Measurements from ENCODE around the gene ALAS1.
"Not testable (repeated sequence)": the region's sequence is repeated elsewhere in the genome, so short reads cannot be mapped to it uniquely, and the experiment has no call there.

The ALAS1 gene

GRCh38 chr3:52176951-52177700, 20.8 kb upstream of the ALAS1 start:
- no peak for DNase-seq (ENCODE audit: low spot score)

- no peak for DNase-seq (ENCODE audit: low spot score)
These were observed 20.3 kb upstream of the ALAS1 start for GRCh38 chr3:52177701-52178042.

- DNase-seq (ENCODE audit: low spot score), result not testable (repeated sequence)
These were observed 19.8 kb upstream of the ALAS1 start for GRCh38 chr3:52178126-52178525.

GRCh38 chr3:52178537-52178936, 19.4 kb upstream of the ALAS1 start:
- no peak for DNase-seq (ENCODE audit: low spot score)

- no peak for DNase-seq (ENCODE audit: low spot score)
These were observed 16.4 kb upstream of the ALAS1 start for GRCh38 chr3:52181543-52181942.

GRCh38 chr3:52182196-52182595, 15.8 kb upstream of the ALAS1 start:
- no peak for DNase-seq (ENCODE audit: low spot score)

GRCh38 chr3:52182691-52183090, 15.3 kb upstream of the ALAS1 start:
- DNase-seq (ENCODE audit: low spot score), result no peak

- DNase-seq (ENCODE audit: low spot score), result no peak
These were observed 14.0 kb upstream of the ALAS1 start for GRCh38 chr3:52183786-52184445.

- no peak for DNase-seq (ENCODE audit: low spot score)
These were observed 13.3 kb upstream of the ALAS1 start for GRCh38 chr3:52184690-52185089.

- DNase-seq (ENCODE audit: low spot score), result no peak
These were observed 12.6 kb upstream of the ALAS1 start for GRCh38 chr3:52185311-52185710.

GRCh38 chr3:52185837-52186236, 12.1 kb upstream of the ALAS1 start:
- no peak for DNase-seq (ENCODE audit: low spot score)

- no peak for DNase-seq (ENCODE audit: low spot score)
These were observed 11.2 kb upstream of the ALAS1 start for GRCh38 chr3:52186729-52187128.

GRCh38 chr3:52188556-52188955, 9.4 kb upstream of the ALAS1 start:
- no peak for DNase-seq (ENCODE audit: low spot score)

- DNase-seq (ENCODE audit: low spot score), result no peak
These were observed 7.5 kb upstream of the ALAS1 start for GRCh38 chr3:52190294-52191074.

GRCh38 chr3:52191663-52192062, 6.3 kb upstream of the ALAS1 start:
- DNase-seq (ENCODE audit: low spot score), result no peak

GRCh38 chr3:52193065-52193464, 4.9 kb upstream of the ALAS1 start:
- no peak for DNase-seq (ENCODE audit: low spot score)

GRCh38 chr3:52194485-52195290, 3.3 kb upstream of the ALAS1 start:
- DNase-seq (ENCODE audit: low spot score), result no peak

GRCh38 chr3:52195291-52195597, 2.7 kb upstream of the ALAS1 start:
- DNase-seq (ENCODE audit: low spot score), result no peak

- DNase-seq (ENCODE audit: low spot score), result no peak
These were observed 2.1 kb upstream of the ALAS1 start for GRCh38 chr3:52195823-52196331.

- DNase-seq (ENCODE audit: low spot score), result no peak
These were observed 983 bp upstream of the ALAS1 start for GRCh38 chr3:52196977-52197376.

GRCh38 chr3:52197499-52197841, 490 bp upstream of the ALAS1 start:
- no peak for DNase-seq (ENCODE audit: low spot score)

All from SK-N-DZ (cell line).